HCT116 (cell line): ENCODE measurements around the gene MICAL3. TPM values are rescaled to one million over a fixed set of nuclear protein-coding genes. Genes with fewer than 3 reads are reported as not detected.

Experiments used
- ATAC-seq: fragments of 200-7000 bp; cut with Tn5 transposase; 2 replicates; pipeline ENCODE4 v1.9.1; 2020; ENCODE audit warnings: mild to moderate bottlenecking, moderate library complexity
- BruUV-seq: library from RNA; stranded (reverse); fragments of 400-500 nt; replicated peaks from 2 replicates; lab custom pipeline; 2021; lab: Mats Ljungman, UMichigan
- CTCF ChIA-PET: fragments of 300-600 bp; sonication (Branson Sonifier 250); formaldehyde crosslinking; loops from one replicate; lab custom pipeline; 2021; ENCODE audit warnings: antibody characterized with exemption; lab: Charles Lee
- POLR2A ChIA-PET: fragments of 300-600, 350-600 bp; sonication (Branson Sonifier 250); formaldehyde crosslinking; loops from one replicate; lab custom pipeline; 2021; ENCODE audit warnings: antibody characterized with exemption; lab: Charles Lee
- RAD21 ChIA-PET, 2 experiments: fragments of 300-600 bp; sonication (Branson Sonifier 250); formaldehyde crosslinking; loops; one replicate each; lab custom pipeline; 2023; ENCODE audit warnings: low total read pairs in 2 of 2; ENCODE audit not compliant: uncharacterized antibody in 2 of 2, unreplicated experiment in 2 of 2, low non-redundant PET in 1 of 2; lab: Charles Lee
- DNase-seq: peaks from one replicate; pipeline ENCODE4 v3.0.0-alpha.2; 2010; ENCODE audit warnings: low read depth, low spot score
- H2AFZ ChIP-seq: fragments of 200-600 bp; shearing (Covaris generic), sonication (generic); 2 replicates; pipeline ENCODE4 v1.6.1; 2017; ENCODE audit warnings: low read depth, mixed run types, mixed read lengths, antibody characterized with exemption, low read length; ENCODE audit not compliant: poor library complexity, severe bottlenecking
- H3K27ac ChIP-seq: 2 replicates; pipeline ENCODE4 v1.5.1; 2012; ENCODE audit warnings: low read depth, low read length
- H3K27me3 ChIP-seq: fragments of 200-600 bp; sonication (generic); 2 replicates; pipeline ENCODE4 v1.6.1; 2016; ENCODE audit warnings: mixed run types, low read length, mixed read lengths; ENCODE audit not compliant: insufficient read depth
- H3K36me3 ChIP-seq, 2 experiments: fragments of 200-500 bp in 1 of 2; fragments of 200-600 bp in 1 of 2; sonication (Bioruptor generic) in 1 of 2; sonication (generic) in 1 of 2; 2 replicates each; pipeline versions ENCODE4 v1.5.1 to v1.6.1; 2014 to 2016; ENCODE audit warnings: low read length in 2 of 2, inconsistent platforms in 1 of 2, mixed read lengths in 1 of 2, mixed run types in 1 of 2; ENCODE audit not compliant: insufficient read depth in 2 of 2, control insufficient read depth in 1 of 2
- H3K4me1 ChIP-seq, 2 experiments: fragments of 200-600 bp in 1 of 2; sonication (generic) in 1 of 2; 2 replicates each; pipeline versions ENCODE4 v1.5.1 to v1.6.1; 2012 to 2017; ENCODE audit warnings: low read length in 2 of 2, inconsistent platforms in 1 of 2, mild to moderate bottlenecking in 1 of 2, mixed read lengths in 1 of 2, mixed run types in 1 of 2, moderate library complexity in 1 of 2; ENCODE audit not compliant: insufficient read depth in 2 of 2, control insufficient read depth in 1 of 2
- H3K4me2 ChIP-seq: fragments of 200-600 bp; sonication (generic); 2 replicates; pipeline ENCODE4 v1.6.1; 2017; ENCODE audit warnings: mixed run types, low read length, mixed read lengths
- H3K4me3 ChIP-seq, 2 experiments: fragments of 200-600 bp in 1 of 2; sonication (generic) in 1 of 2; replicated peaks in 1 of 2; 2 replicates each; pipeline ENCODE4 v1.5.1; 2011 to 2016; ENCODE audit warnings: low read length in 2 of 2, control low read depth in 1 of 2, low read depth in 1 of 2, mild to moderate bottlenecking in 1 of 2, mixed read lengths in 1 of 2, mixed run types in 1 of 2
- H3K79me2 ChIP-seq: fragments of 200-600 bp; sonication (generic); 2 replicates; pipeline ENCODE4 v1.6.1; 2017; ENCODE audit warnings: mild to moderate bottlenecking, mixed run types, low read length, moderate library complexity, mixed read lengths; ENCODE audit not compliant: insufficient read depth
- H3K9ac ChIP-seq: fragments of 200-600 bp; sonication (generic); 2 replicates; pipeline ENCODE4 v1.6.1; 2016; ENCODE audit warnings: low read length, mixed read lengths
- H3K9me2 ChIP-seq: fragments of 200-600 bp; sonication (generic), shearing (Covaris generic); 2 replicates; pipeline ENCODE4 v1.6.1; 2017; ENCODE audit warnings: mixed run types, mild to moderate bottlenecking, moderate library complexity; ENCODE audit not compliant: insufficient read depth
- H3K9me3 ChIP-seq, 2 experiments: fragments of 200-500 bp in 1 of 2; fragments of 200-600 bp in 1 of 2; sonication (Bioruptor generic) in 1 of 2; sonication (generic) in 1 of 2; 2 replicates each; pipeline ENCODE4 v1.6.1; 2014 to 2017; ENCODE audit warnings: low read length in 2 of 2, mixed read lengths in 2 of 2, inconsistent platforms in 1 of 2, low read depth in 1 of 2, mild to moderate bottlenecking in 1 of 2, mixed run types in 1 of 2, moderate library complexity in 1 of 2; ENCODE audit not compliant: control insufficient read depth in 1 of 2, insufficient read depth in 1 of 2
- H4K20me1 ChIP-seq: fragments of 200-600 bp; sonication (generic), shearing (Covaris generic); 2 replicates; pipeline ENCODE4 v1.6.1; 2017; ENCODE audit warnings: mixed run types, mild to moderate bottlenecking, moderate library complexity; ENCODE audit not compliant: insufficient read depth
- CBX3 ChIP-seq: IDR thresholded peaks from 2 replicates; pipeline ENCODE4 v1.6.1; 2012; ENCODE audit warnings: low read depth
- POLR2A ChIP-seq: IDR thresholded peaks from 2 replicates; pipeline ENCODE4 v1.7.0; 2011; ENCODE audit warnings: borderline replicate concordance; ENCODE audit not compliant: insufficient read depth, insufficient read length; ENCODE audit errors: extremely low read depth
- SIN3A ChIP-seq: IDR thresholded peaks from 2 replicates; pipeline ENCODE4 v1.6.1; 2012; ENCODE audit warnings: low read depth
- SRF ChIP-seq: IDR thresholded peaks from 2 replicates; pipeline ENCODE4 v1.6.1; 2012; ENCODE audit warnings: low read depth
- TCF7L2 ChIP-seq: IDR thresholded peaks from 2 replicates; pipeline ENCODE4 v1.7.0; 2011; ENCODE audit warnings: borderline replicate concordance, inconsistent platforms; ENCODE audit not compliant: insufficient read depth, insufficient read length; ENCODE audit errors: extremely low read depth
- ZFX ChIP-seq: fragments of 450-650 bp; IDR thresholded peaks from 2 replicates; pipeline ENCODE4 v1.6.1; 2017
- ZNF274 ChIP-seq: fragments of 200-500 bp; sonication (Bioruptor generic); IDR thresholded peaks from 2 replicates; pipeline ENCODE4 v1.6.1; 2014; ENCODE audit warnings: mild to moderate bottlenecking, low read depth, low read length, inconsistent platforms
- intact Hi-C: fragments of 100-400 bp; cut with micrococcal nuclease; formaldehyde crosslinking; loops from 2 replicates; pipeline ENCODE4 v1.10.0; 2022
- total RNA-seq: library from RNA; stranded (reverse); gene quantifications from one replicate; pipeline ENCODE4 v1.2.1, GENCODE V29; 2021; ENCODE audit not compliant: unreplicated experiment
- TF ChIP-seq, protein P1 (sequence below), 3 experiments: fragments of 200-600 bp in 1 of 3; sonication (generic) in 1 of 3; IDR thresholded peaks in 2 of 3; conservative IDR thresholded peaks in 1 of 3; 2 replicates each; pipeline ENCODE4 v1.5.1; 2012 to 2017; ENCODE audit warnings: low read depth in 2 of 3, low read length in 2 of 3, antibody characterized with exemption in 1 of 3, borderline replicate concordance in 1 of 3, control low read depth in 1 of 3, mild to moderate bottlenecking in 1 of 3, mixed read lengths in 1 of 3, mixed run types in 1 of 3, moderate library complexity in 1 of 3; ENCODE audit not compliant: insufficient read depth in 1 of 3
- TF ChIP-seq, protein P2 (sequence below): IDR thresholded peaks from 2 replicates; pipeline ENCODE4 v1.6.1; 2012

Gene MICAL3
- total RNA-seq, 1 experiment from 2014 or later = 30.8 TPM

DNA sequence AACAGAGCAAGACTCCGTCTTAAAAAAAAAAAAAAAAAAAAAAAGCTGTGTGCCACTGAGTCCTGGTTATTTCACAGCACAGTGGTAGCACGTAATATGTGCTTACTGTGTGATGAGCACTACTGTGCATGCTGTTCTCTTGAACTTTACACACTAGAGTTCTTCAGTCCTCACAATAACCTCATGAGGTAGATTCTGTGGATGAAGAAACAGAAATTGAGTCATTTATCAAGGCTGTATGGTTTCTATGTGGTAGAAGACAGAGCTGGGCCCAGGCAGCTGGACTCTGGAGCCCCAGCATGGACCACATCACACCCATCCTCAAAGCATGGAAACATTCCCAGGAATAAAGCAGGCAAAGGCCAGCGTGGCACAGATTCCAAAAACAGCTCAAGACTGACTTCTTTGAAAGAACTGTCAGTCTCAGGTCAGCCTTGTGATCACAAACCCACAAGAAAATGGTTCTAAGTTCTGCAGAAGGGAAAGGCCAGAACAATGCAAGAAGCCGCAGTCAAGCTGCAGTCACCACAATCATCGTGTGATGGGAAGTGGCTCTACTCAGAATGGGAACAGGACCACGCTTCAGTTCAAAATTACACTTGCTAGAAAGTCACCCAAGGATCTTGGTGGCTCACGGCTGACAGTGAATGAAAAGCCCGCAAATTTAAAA is 49.5 kb downstream of the MICAL3 start:
- Histone ChIP-seq H3K9me2 (no peaks in the 10 kb centered on the region), H2AFZ (no peak overlapping the region), H3K36me3 (no peaks in the 10 kb centered on the region), H4K20me1 (no peaks in the 10 kb centered on the region)
- RAD21 ChIA-PET = no interaction called here
- no peak for ATAC-seq
- BruUV-seq = no TSS peak
- TF ChIP-seq SIN3A = no peak
- TF ChIP-seq, all 23 proteins: peak for 0
- Histone ChIP-seq H3K4me1 (peaks cover 30 to 33% of the 10 kb centered on the region in 2 experiments), H3K9me3 (no peaks in the 10 kb centered on the region), H3K4me2 (no peak overlapping the region), H3K27ac (no peak overlapping the region), H3K27me3 (no peaks in the 10 kb centered on the region), H3K79me2 (peaks cover 92% of the 10 kb centered on the region), H3K9ac (no peak overlapping the region), H3K4me3 (no peak overlapping the region)
- no peak for DNase-seq
- POLR2A ChIA-PET = interaction anchor here (0.7 to 0.8 kb wide), 2 partner anchors 51 to 336 kb away, joined by 3 to 5 read pairs; no protein-coding TSS in a partner anchor
- CTCF ChIA-PET = interaction anchor here (1.1 kb wide), 1 partner anchor 101 kb away, joined by 4 read pairs; no protein-coding TSS in a partner anchor
- intact Hi-C loops = no loop called here

DNA sequence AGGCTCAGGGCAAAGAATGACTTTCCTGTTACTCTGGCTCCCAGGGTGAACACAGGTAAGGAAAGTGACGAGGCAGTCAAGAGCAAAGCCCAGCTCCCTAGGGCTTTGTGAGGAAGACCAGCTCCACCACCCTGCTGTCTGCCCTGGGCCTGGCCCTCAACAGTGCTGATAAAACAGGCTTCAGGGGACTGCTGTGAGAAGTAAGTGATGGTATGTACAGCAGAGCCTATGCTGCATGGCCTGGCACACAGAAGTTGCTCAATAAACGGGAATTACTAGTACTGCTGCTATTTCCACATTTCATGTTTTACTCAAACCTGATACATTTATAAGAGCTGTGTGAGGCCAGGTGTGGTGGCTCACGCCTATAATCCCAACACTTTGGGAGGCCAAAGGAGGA is 50.3 kb downstream of the MICAL3 start:
- ChIA-PET POLR2A (interaction anchor here (0.7 kb wide), 1 partner anchor 51 kb away, joined by 3 read pairs; no protein-coding TSS in a partner anchor), CTCF (interaction anchor here (1.1 kb wide), 1 partner anchor 102 kb away, joined by 4 read pairs; no protein-coding TSS in a partner anchor), RAD21 (no interaction called here)
- no peak for DNase-seq
- no TSS peak for BruUV-seq
- no peak for ATAC-seq
- H3K4me2 ChIP-seq = no peak overlapping the region
- intact Hi-C loops = no loop called here
- TF ChIP-seq CBX3 = no peak
- no peak for TF ChIP-seq POLR2A
- no peak for TF ChIP-seq SRF
- no peak for TF ChIP-seq SIN3A
- TF ChIP-seq ZNF274 = no peak
- no peak for TF ChIP-seq ZFX
- TF ChIP-seq, protein P1, sequence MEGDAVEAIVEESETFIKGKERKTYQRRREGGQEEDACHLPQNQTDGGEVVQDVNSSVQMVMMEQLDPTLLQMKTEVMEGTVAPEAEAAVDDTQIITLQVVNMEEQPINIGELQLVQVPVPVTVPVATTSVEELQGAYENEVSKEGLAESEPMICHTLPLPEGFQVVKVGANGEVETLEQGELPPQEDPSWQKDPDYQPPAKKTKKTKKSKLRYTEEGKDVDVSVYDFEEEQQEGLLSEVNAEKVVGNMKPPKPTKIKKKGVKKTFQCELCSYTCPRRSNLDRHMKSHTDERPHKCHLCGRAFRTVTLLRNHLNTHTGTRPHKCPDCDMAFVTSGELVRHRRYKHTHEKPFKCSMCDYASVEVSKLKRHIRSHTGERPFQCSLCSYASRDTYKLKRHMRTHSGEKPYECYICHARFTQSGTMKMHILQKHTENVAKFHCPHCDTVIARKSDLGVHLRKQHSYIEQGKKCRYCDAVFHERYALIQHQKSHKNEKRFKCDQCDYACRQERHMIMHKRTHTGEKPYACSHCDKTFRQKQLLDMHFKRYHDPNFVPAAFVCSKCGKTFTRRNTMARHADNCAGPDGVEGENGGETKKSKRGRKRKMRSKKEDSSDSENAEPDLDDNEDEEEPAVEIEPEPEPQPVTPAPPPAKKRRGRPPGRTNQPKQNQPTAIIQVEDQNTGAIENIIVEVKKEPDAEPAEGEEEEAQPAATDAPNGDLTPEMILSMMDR (IDR thresholded peaks at IDR 0.05 in 2 of 3, conservative IDR thresholded peaks at IDR 0.05 in 1 of 3; ENCODE audit: borderline replicate concordance in 1 of 3, insufficient read depth in 1 of 3, low read depth in 2 of 3, low read length in 2 of 3) = no peak
- TF ChIP-seq, protein P2, sequence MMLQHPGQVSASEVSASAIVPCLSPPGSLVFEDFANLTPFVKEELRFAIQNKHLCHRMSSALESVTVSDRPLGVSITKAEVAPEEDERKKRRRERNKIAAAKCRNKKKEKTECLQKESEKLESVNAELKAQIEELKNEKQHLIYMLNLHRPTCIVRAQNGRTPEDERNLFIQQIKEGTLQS = no peak
- TF ChIP-seq TCF7L2 = no peak
- no peak overlapping the region for H3K9ac ChIP-seq
- peaks cover 92% of the 10 kb centered on the region for H3K79me2 ChIP-seq
- H3K27me3 ChIP-seq = no peaks in the 10 kb centered on the region
- H3K36me3 ChIP-seq = 0 out of 4 replicates have a peak, but pooled peaks cover 0 to 4% of the 10 kb centered on the region in 2 experiments
- H4K20me1 ChIP-seq = no peaks in the 10 kb centered on the region
- H3K27ac ChIP-seq = no peak overlapping the region
- no peaks in the 10 kb centered on the region for H3K9me3 ChIP-seq
- H2AFZ ChIP-seq = no peak overlapping the region
- no peaks in the 10 kb centered on the region for H3K9me2 ChIP-seq
- peaks cover 33 to 39% of the 10 kb centered on the region in 2 experiments for H3K4me1 ChIP-seq
- H3K4me3 ChIP-seq = no peak overlapping the region
